HepG2 (cell line): ENCODE results near the gene ADAMTS15. TPM values are rescaled to one million over a fixed set of nuclear protein-coding genes. Genes with fewer than 3 reads are reported as not detected.

ENCODE experiments used
- ATAC-seq: fragments of 200-7000 bp; cut with Tn5 transposase; 3 replicates; pipeline ENCODE4 v1.9.1; 2020; ENCODE audit warnings: mild to moderate bottlenecking, moderate library complexity
- BruUV-seq: library from RNA; stranded (reverse); fragments of 400-500 nt; replicated peaks from 2 replicates; lab custom pipeline; 2021; lab: Mats Ljungman, UMichigan
- CTCF ChIA-PET: fragments of 300-600 bp; formaldehyde crosslinking; extraction: SDS; loops from one replicate; lab custom pipeline; 2021; ENCODE audit warnings: low total read pairs, inconsistent platforms, low intra/inter-chr PET ratio; lab: Yijun Ruan, JAX
- POLR2A ChIA-PET: fragments of 350-600 bp; sonication (Branson Sonifier 250); formaldehyde crosslinking; loops from one replicate; lab custom pipeline; 2020; ENCODE audit warnings: antibody characterized with exemption, inconsistent platforms; lab: Yijun Ruan, JAX
- DNase-seq: peaks from one replicate; pipeline ENCODE4 v3.0.0-alpha.2; 2015; ENCODE audit warnings: low spot score
- FAIRE-seq: peaks from 3 replicates; lab custom pipeline; 2011; peaks lifted over from hg19 to GRCh38; lab: Jason Lieb, UNC
- H2AFZ ChIP-seq: one replicate; pipeline ENCODE4 v1.6.1; 2011; ENCODE audit warnings: low read length, inconsistent platforms
- H3K27ac ChIP-seq: fragments of 300-600 bp; 3 replicates; pipeline ENCODE4 v1.8.0; 2011; ENCODE audit warnings: mixed run types, mild to moderate bottlenecking, mixed read lengths, low read length, inconsistent platforms; ENCODE audit not compliant: insufficient read depth; ENCODE audit errors: extremely low read length
- H3K27me3 ChIP-seq, 2 experiments: fragments of 200-600 bp in 1 of 2; 2 replicates in 1 of 2; 3 replicates in 1 of 2; pipeline versions ENCODE4 v1.6.0 to v1.8.0; 2011; ENCODE audit warnings: low read length in 2 of 2, mild to moderate bottlenecking in 2 of 2, moderate library complexity in 2 of 2, inconsistent platforms in 1 of 2; ENCODE audit not compliant: insufficient read depth in 2 of 2, control insufficient read depth in 1 of 2
- H3K36me3 ChIP-seq, 2 experiments: fragments of 200-600 bp in 1 of 2; replicated peaks in 1 of 2; 2 replicates in 1 of 2; 3 replicates in 1 of 2; pipeline versions ENCODE4 v1.5.1 to v1.8.0; 2011; ENCODE audit warnings: low read length in 2 of 2, inconsistent platforms in 1 of 2; ENCODE audit not compliant: insufficient read depth in 2 of 2, control insufficient read depth in 1 of 2
- H3K4me1 ChIP-seq: 2 replicates; pipeline ENCODE4 v1.5.1; 2012; ENCODE audit warnings: low read length, inconsistent platforms; ENCODE audit not compliant: insufficient read depth
- H3K4me2 ChIP-seq: 2 replicates; pipeline ENCODE4 v1.6.0; 2011; ENCODE audit warnings: low read depth, low read length, inconsistent platforms
- H3K4me3 ChIP-seq, 3 experiments: fragments of 200-600 bp in 1 of 3; sonication (generic), shearing (Covaris generic) in 1 of 3; replicated peaks in 1 of 3; 2 replicates each; pipeline ENCODE4 v1.5.1; 2011 to 2016; ENCODE audit warnings: low read length in 3 of 3, inconsistent platforms in 2 of 3, low read depth in 2 of 3, mild to moderate bottlenecking in 2 of 3, control low read depth in 1 of 3, mixed read lengths in 1 of 3; ENCODE audit not compliant: insufficient read depth in 1 of 3
- H3K79me2 ChIP-seq: one replicate; pipeline ENCODE4 v1.6.1; 2011; ENCODE audit warnings: low read length, inconsistent platforms; ENCODE audit not compliant: insufficient read depth
- H3K9ac ChIP-seq: 2 replicates; pipeline ENCODE4 v1.6.0; 2011; ENCODE audit warnings: mild to moderate bottlenecking, low read depth, low read length, inconsistent platforms; ENCODE audit not compliant: insufficient read depth
- H3K9me3 ChIP-seq: 2 replicates; pipeline ENCODE4 v1.5.1; 2012; ENCODE audit warnings: mild to moderate bottlenecking, low read length
- H4K20me1 ChIP-seq: 2 replicates; pipeline ENCODE4 v1.6.0; 2011; ENCODE audit warnings: inconsistent platforms, mild to moderate bottlenecking, low read length, moderate library complexity; ENCODE audit not compliant: insufficient read depth
- DMTF1 ChIP-seq: sonication (generic); formaldehyde crosslinking; IDR thresholded peaks from 2 replicates; pipeline ENCODE4 v1.4.0; 2020; ENCODE audit warnings: mild to moderate bottlenecking, missing genetic modification reagents
- ETS1 ChIP-seq: sonication (generic); formaldehyde crosslinking; IDR thresholded peaks from 2 replicates; pipeline ENCODE4 v1.4.0; 2020; ENCODE audit warnings: missing genetic modification reagents
- HNRNPL ChIP-seq: fragments of 200-400 bp; formaldehyde crosslinking; IDR thresholded peaks from 2 replicates; pipeline ENCODE4 v1.6.1; 2017; ENCODE audit warnings: mild to moderate bottlenecking, low read depth, low read length
- KLF12 ChIP-seq: sonication (generic); formaldehyde crosslinking; IDR thresholded peaks from 2 replicates; pipeline ENCODE4 v1.4.0; 2020; ENCODE audit warnings: missing genetic modification reagents, borderline replicate concordance
- NR1H2 ChIP-seq: sonication (generic); formaldehyde crosslinking; IDR thresholded peaks from 2 replicates; pipeline ENCODE4 v1.8.1; 2022; ENCODE audit warnings: low read depth, missing genetic modification reagents, borderline replicate concordance
- SNRNP70 ChIP-seq: fragments of 200-400 bp; formaldehyde crosslinking; IDR thresholded peaks from 2 replicates; pipeline ENCODE4 v1.6.1; 2017; ENCODE audit warnings: mild to moderate bottlenecking, low read depth, low read length, moderate library complexity
- ZMYM3 ChIP-seq: sonication (generic); formaldehyde crosslinking; IDR thresholded peaks from 2 replicates; pipeline ENCODE4 v1.5.1; 2020; ENCODE audit warnings: mild to moderate bottlenecking, missing genetic modification reagents
- ZNF143 ChIP-seq: sonication (generic); formaldehyde crosslinking; IDR thresholded peaks from 2 replicates; pipeline ENCODE4 v1.4.0; 2020; ENCODE audit warnings: missing genetic modification reagents
- ZNF20 ChIP-seq: sonication (generic); formaldehyde crosslinking; IDR thresholded peaks from 2 replicates; pipeline ENCODE4 v1.4.0; 2020; ENCODE audit warnings: mild to moderate bottlenecking, moderate library complexity, missing genetic modification reagents
- ZNF205 ChIP-seq: IDR thresholded peaks from 2 replicates; pipeline ENCODE4 v1.6.1; 2018; ENCODE audit warnings: missing biosample characterization, missing genetic modification reagents
- ZNF207 ChIP-seq: fragments of 450-650 bp; IDR thresholded peaks from 2 replicates; pipeline ENCODE4 v1.6.1; 2016; ENCODE audit warnings: antibody characterized with exemption, borderline replicate concordance
- ZNF564 ChIP-seq: sonication (generic); formaldehyde crosslinking; IDR thresholded peaks from 2 replicates; pipeline ENCODE4 v1.8.1; 2023; ENCODE audit warnings: mild to moderate bottlenecking, missing genetic modification reagents
- in situ Hi-C: cut with HindIII; loops from 2 replicates; pipeline ENCODE4 v1.10.0; 2017; ENCODE audit warnings: low pct_unique_long_range_greater_than_20kb; ENCODE audit not compliant: extremely low pct_ligation_motif_present
- intact Hi-C: fragments of 100-400 bp; cut with micrococcal nuclease; formaldehyde crosslinking; loops from one replicate; pipeline ENCODE4 v1.10.0; 2022; ENCODE audit not compliant: unreplicated experiment
- polyA plus RNA-seq, 8 experiments: library from polyadenylated mRNA; depleted of rRNA in 3 of 8; stranded (reverse) in 7 of 8; unstranded in 1 of 8; fragments of >200 nt; fragmentation: Illumina TruSeq in 4 of 8; extraction: Trizol in 4 of 8; gene quantifications; 2 replicates each; pipeline versions ENCODE4 v1.2.1 to v1.2.3, GENCODE V29; 2011 to 2016; ENCODE audit warnings: low read depth in 4 of 8, missing spikeins in 1 of 8, mixed read lengths in 1 of 8; ENCODE audit not compliant: insufficient read depth in 1 of 8
- total RNA-seq, 5 experiments: library from RNA; depleted of rRNA; stranded (reverse); fragments of >200 nt; fragmentation: Illumina TruSeq; extraction: Trizol; gene quantifications; 2 replicates each; pipeline ENCODE4 v1.2.3, GENCODE V29; 2016; ENCODE audit warnings: low read depth in 1 of 5
- TF ChIP-seq, protein P1 (sequence below): sonication (generic); formaldehyde crosslinking; IDR thresholded peaks from 2 replicates; pipeline ENCODE4 v1.4.0; 2020; ENCODE audit warnings: missing genetic modification reagents
- TF ChIP-seq, protein P2 (sequence below): sonication (generic); formaldehyde crosslinking; IDR thresholded peaks from 2 replicates; pipeline ENCODE4 v1.4.0; 2020; ENCODE audit warnings: low read depth, mild to moderate bottlenecking, missing genetic modification reagents

ADAMTS15 gene
- total and polyA plus RNA-seq, 2 of the 13 experiments (the other 11 are each of a cell fraction or from before 2014, with no cell fraction given), result 0.01 to 0.02 TPM

- DNase-seq, result no peak
- Histone ChIP-seq H3K4me1 (no peaks in the 10 kb centered on the region), H3K36me3 (no peaks in the 10 kb centered on the region), H3K9me3 (no peaks in the 10 kb centered on the region), H3K9ac (no peak overlapping the region), H3K79me2 (no peaks in the 10 kb centered on the region), H4K20me1 (no peaks in the 10 kb centered on the region), H3K4me2 (no peak overlapping the region), H3K27ac (no peak overlapping the region), H3K27me3 (peaks cover 3 to 53% of the 10 kb centered on the region in 2 experiments; a peak in 4 of 5 replicates), H3K4me3 (no peak overlapping the region), H2AFZ (no peak overlapping the region)
- FAIRE-seq, result no peak
- ChIA-PET CTCF (no interaction called here), POLR2A (no interaction called here)
- in situ Hi-C loops, result no loop called here
- BruUV-seq, result no TSS peak
- intact Hi-C loops, result no loop called here
- no peak for ATAC-seq
- TF ChIP-seq KLF12 (CRISPR knock-in tag) (no peak), ETS1 (CRISPR knock-in tag) (no peak), ZNF205 (CRISPR knock-in tag) (no peak), NR1H2 (no peak), ZNF20 (CRISPR knock-in tag) (no peak), HNRNPL (no peak), DMTF1 (CRISPR knock-in tag) (no peak), ZNF564 (CRISPR knock-in tag) (no peak), ZNF143 (CRISPR knock-in tag) (no peak), SNRNP70 (no peak), ZNF207 (no peak), ZMYM3 (CRISPR knock-in tag) (no peak)
- TF ChIP-seq, protein P1, sequence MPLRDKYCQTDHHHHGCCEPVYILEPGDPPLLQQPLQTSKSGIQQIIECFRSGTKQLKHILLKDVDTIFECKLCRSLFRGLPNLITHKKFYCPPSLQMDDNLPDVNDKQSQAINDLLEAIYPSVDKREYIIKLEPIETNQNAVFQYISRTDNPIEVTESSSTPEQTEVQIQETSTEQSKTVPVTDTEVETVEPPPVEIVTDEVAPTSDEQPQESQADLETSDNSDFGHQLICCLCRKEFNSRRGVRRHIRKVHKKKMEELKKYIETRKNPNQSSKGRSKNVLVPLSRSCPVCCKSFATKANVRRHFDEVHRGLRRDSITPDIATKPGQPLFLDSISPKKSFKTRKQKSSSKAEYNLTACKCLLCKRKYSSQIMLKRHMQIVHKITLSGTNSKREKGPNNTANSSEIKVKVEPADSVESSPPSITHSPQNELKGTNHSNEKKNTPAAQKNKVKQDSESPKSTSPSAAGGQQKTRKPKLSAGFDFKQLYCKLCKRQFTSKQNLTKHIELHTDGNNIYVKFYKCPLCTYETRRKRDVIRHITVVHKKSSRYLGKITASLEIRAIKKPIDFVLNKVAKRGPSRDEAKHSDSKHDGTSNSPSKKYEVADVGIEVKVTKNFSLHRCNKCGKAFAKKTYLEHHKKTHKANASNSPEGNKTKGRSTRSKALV (CRISPR knock-in tag), result no peak
- TF ChIP-seq, protein P2, sequence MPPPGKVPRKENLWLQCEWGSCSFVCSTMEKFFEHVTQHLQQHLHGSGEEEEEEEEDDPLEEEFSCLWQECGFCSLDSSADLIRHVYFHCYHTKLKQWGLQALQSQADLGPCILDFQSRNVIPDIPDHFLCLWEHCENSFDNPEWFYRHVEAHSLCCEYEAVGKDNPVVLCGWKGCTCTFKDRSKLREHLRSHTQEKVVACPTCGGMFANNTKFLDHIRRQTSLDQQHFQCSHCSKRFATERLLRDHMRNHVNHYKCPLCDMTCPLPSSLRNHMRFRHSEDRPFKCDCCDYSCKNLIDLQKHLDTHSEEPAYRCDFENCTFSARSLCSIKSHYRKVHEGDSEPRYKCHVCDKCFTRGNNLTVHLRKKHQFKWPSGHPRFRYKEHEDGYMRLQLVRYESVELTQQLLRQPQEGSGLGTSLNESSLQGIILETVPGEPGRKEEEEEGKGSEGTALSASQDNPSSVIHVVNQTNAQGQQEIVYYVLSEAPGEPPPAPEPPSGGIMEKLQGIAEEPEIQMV (CRISPR knock-in tag), result no peak
Observed at GRCh38 chr11:130464291-130464812, 15.9 kb downstream of the ADAMTS15 start.
